AG04449 (cell line): ENCODE measurements around the gene FOXL1.

ENCODE experiments used
- CTCF ChIA-PET: fragments of 350-600 bp; formaldehyde crosslinking; extraction: SDS; loops from one replicate; lab custom pipeline; 2021; ENCODE audit warnings: antibody characterized with exemption; lab: Yijun Ruan, JAX
- POLR2A ChIA-PET: fragments of 400-600, 350-600 bp; formaldehyde crosslinking; extraction: SDS; loops from one replicate; lab custom pipeline; 2020; ENCODE audit warnings: antibody characterized with exemption, inconsistent platforms; lab: Yijun Ruan, JAX
- DNase-seq: peaks from one replicate; pipeline ENCODE4 v3.0.0-alpha.2; 2010; ENCODE audit warnings: low read depth, low spot score
- H3K4me3 ChIP-seq: 2 replicates; pipeline ENCODE4 v1.5.1; 2011; ENCODE audit warnings: low read depth, mild to moderate bottlenecking, control low read depth, low read length
- TF ChIP-seq, protein P1 (sequence below): IDR thresholded peaks from one replicate; pipeline ENCODE4 v1.5.1; 2011; ENCODE audit warnings: mild to moderate bottlenecking, moderate library complexity, low read length, control low read depth, inconsistent platforms; ENCODE audit not compliant: insufficient read depth; ENCODE audit errors: missing control alignments

The FOXL1 gene

DNA sequence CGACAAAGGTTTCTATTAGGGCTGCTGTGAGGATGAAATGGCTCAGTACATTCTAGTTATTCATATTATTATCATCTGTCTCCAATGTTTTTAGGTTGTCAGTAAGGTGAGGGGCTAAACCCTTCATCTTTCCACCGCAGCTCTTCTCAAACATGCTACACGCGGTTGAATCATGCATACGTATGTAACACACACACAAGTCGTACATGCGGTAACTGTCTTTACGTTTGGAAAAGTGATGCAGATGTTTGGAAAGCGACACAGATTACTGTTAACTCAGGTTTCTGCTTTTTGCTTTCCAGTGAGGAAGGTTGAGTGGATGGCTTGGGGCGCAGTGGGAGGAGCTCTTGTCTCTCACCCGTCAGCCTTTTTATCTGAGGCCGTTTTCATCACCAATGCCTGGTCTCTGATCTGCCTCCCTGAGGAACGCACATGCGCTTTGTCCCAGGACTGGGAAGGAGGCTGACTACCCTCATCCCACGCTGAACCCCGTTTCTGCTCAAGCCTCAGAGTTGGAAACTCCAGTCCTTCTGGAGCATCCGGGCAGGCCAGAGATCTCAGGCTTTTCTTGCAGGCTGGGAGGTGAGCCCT lies 3.2 kb upstream of the FOXL1 start:
- peak overlapping the region; percentile 44 for H3K4me3 ChIP-seq
- POLR2A ChIA-PET: interaction anchor here (0.9 to 4.2 kb wide), 7 partner anchors 9 to 659 kb away, joined by 4 to 28 read pairs (median 9); partner anchors contain the start of gene FOXC2
- TF ChIP-seq, protein P1, sequence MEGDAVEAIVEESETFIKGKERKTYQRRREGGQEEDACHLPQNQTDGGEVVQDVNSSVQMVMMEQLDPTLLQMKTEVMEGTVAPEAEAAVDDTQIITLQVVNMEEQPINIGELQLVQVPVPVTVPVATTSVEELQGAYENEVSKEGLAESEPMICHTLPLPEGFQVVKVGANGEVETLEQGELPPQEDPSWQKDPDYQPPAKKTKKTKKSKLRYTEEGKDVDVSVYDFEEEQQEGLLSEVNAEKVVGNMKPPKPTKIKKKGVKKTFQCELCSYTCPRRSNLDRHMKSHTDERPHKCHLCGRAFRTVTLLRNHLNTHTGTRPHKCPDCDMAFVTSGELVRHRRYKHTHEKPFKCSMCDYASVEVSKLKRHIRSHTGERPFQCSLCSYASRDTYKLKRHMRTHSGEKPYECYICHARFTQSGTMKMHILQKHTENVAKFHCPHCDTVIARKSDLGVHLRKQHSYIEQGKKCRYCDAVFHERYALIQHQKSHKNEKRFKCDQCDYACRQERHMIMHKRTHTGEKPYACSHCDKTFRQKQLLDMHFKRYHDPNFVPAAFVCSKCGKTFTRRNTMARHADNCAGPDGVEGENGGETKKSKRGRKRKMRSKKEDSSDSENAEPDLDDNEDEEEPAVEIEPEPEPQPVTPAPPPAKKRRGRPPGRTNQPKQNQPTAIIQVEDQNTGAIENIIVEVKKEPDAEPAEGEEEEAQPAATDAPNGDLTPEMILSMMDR: no peak
- DNase-seq: no peak
- CTCF ChIA-PET: interaction anchor here (0.6 to 16.0 kb wide), 16 partner anchors 10 to 486 kb away, joined by 3 to 309 read pairs (median 4); no protein-coding TSS in a partner anchor

DNA sequence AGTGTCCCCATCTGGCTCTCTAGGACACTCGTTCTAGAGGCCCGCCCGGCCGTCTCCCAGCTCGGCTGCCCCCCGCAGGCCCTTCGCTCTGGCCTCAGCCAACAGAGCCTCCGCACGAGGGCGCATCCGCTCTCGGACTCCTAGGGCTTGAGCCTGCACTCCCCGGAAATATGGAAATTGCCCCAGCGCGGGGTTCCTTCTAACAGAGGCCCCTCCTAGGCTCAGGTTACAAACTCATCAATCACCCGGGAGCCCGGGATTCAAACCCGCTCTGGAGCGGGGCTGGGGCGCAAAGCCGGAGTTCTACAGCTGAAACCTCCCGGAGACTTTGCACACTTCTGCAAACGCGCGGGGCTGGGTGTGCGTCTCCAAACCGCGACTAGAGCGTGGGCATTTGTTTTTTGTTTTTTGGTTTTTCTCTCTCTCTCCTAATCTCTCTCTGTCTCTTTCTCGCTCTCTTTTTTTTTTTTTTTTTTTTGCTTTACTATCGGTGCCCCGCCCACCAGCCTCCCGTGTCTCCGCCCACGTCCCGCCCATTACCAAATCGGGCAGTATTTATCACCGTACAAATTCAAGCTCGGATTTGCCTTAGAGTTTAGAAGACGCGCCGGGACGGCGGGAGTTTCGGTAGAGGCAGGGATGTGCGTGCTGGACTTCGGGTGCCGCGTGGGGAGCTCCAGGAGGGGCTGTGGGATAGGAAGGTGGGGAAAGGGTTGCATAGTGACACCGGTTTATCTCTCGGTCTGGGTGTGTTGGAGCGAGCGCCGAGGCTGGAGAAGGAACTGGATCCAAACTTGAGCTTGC lies 2.4 kb upstream of the FOXL1 start:
- ChIA-PET CTCF (interaction anchor here (0.9 to 16.0 kb wide), 16 partner anchors 9 to 503 kb away, joined by 3 to 309 read pairs (median 3); no protein-coding TSS in a partner anchor), POLR2A (interaction anchor here (0.6 to 4.2 kb wide), 21 partner anchors 8 to 658 kb away, joined by 3 to 28 read pairs (median 5); partner anchors contain the start of gene FOXC2)
- TF ChIP-seq, protein P1: peak; percentile 82
- DNase-seq: no peak
- peak overlapping the region; percentile 73 for H3K4me3 ChIP-seq

DNA sequence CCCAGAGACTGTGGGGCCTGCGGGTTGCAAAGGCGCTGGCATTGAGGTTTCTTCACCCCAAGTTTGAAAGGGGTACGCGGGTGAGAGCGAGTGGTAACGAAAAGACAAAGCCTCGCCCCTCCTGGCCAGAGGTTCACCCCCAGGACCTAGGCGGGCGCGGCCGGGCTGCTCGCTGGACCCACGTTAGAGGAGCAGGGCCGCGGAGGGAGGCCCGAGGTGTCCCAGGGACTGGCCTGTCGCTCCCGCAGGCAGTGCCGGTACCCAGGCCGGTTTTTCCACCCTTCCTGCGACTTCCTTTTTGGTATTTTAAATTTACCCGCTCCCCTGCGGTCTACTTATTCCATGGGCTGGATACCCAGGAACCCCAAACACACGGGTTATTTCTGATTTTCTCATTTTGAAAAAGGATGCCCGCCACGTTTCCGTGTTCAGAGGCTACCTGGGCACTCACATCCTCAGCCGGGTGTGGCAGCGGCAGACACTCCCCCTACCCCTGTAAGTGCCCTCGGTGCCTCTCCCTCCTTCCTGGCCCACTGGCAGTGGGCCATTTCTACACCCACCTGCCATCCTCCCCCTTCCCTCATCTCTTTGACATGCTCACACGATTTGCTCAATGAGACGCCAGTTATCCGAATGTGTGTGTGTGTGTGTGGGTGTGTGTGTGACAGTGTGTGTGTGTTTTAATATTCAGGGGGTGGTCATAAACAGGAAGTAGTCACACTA lies 1.6 kb upstream of the FOXL1 start:
- ChIA-PET POLR2A (interaction anchor here (0.6 to 4.2 kb wide), 23 partner anchors 9 to 509 kb away, joined by 3 to 28 read pairs (median 5); partner anchors contain the start of gene FOXC2), CTCF (interaction anchor here (0.8 to 16.0 kb wide), 13 partner anchors 12 to 502 kb away, joined by 3 to 309 read pairs (median 4); no protein-coding TSS in a partner anchor)
- H3K4me3 ChIP-seq: peak overlapping the region; percentile 73
- TF ChIP-seq, protein P1: no peak
- DNase-seq: no peak

DNA sequence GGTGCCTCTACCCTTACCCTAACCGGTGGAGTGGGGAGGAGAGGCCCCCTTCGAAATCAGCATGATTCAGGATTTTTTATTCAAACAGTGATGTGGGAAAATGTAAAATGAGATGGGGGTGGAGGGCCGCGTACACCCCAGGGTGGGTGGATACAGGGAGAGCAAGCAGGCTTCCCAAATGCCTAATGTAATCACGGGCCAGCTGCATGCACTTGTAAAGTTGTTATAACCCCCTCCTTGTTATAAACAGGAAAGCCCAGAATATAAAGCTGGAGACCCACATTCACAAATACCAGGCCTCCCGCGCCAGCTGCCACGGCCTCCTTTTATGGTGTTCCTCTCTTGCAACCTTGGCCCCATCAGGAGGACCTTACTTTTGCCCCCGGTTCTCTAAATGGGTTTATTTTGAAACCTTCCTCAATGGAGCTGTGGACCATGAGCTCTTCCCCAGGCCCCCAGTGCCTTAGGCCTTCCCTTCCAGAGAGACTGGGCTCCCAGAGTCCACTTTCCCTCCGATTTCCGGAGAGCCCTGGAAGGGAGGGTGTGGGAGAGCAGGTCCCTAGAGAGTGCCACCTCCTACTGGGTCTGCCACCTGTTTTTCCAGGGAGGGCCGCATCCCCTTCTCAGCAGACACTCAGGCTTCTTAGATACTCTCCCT lies 906 bp upstream of the FOXL1 start:
- peak overlapping the region; percentile 73 for H3K4me3 ChIP-seq
- ChIA-PET CTCF (interaction anchor here (0.8 to 1.9 kb wide), 4 partner anchors 164 to 485 kb away, joined by 3 to 8 read pairs (median 4); no protein-coding TSS in a partner anchor), POLR2A (interaction anchor here (1.0 to 4.2 kb wide), 9 partner anchors 10 to 277 kb away, joined by 3 to 28 read pairs (median 5); no protein-coding TSS in a partner anchor)
- TF ChIP-seq, protein P1: no peak
- no peak for DNase-seq

DNA sequence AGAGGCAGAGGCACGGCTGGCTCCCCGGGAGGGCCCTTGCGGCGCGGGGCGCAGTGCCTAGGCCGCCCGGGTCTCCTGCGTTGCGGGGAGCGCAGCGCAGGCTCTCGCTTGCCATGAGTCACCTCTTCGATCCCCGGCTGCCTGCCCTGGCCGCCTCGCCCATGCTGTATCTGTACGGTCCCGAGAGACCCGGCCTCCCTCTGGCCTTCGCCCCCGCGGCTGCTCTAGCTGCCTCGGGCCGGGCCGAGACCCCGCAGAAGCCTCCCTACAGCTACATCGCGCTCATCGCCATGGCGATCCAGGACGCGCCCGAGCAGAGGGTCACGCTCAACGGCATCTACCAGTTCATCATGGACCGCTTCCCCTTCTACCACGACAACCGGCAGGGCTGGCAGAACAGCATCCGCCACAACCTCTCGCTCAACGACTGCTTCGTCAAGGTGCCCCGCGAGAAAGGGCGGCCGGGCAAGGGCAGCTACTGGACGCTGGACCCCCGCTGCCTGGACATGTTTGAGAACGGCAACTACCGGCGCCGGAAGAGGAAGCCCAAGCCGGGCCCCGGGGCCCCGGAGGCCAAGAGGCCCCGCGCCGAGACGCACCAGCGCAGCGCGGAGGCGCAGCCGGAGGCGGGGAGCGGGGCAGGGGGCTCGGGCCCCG lies 390 bp downstream of the FOXL1 start:
- peak overlapping the region; percentile 55 for H3K4me3 ChIP-seq
- CTCF ChIA-PET: interaction anchor here (0.8 to 2.6 kb wide), 6 partner anchors 8 to 484 kb away, joined by 3 to 13 read pairs (median 6); no protein-coding TSS in a partner anchor
- TF ChIP-seq, protein P1: no peak
- no peak for DNase-seq
- POLR2A ChIA-PET: interaction anchor here (0.6 to 4.2 kb wide), 9 partner anchors 12 to 373 kb away, joined by 3 to 28 read pairs (median 4); no protein-coding TSS in a partner anchor
